Panc1 (cell line): ENCODE measurements around the gene MYBPH. TPM values are rescaled to one million over a fixed set of nuclear protein-coding genes. Genes with fewer than 3 reads are reported as not detected.

Experiments used
- ATAC-seq: fragments of 200-7000 bp; cut with Tn5 transposase; 2 replicates; pipeline ENCODE4 v1.9.1; 2020; ENCODE audit warnings: mild to moderate bottlenecking, moderate library complexity
- BruUV-seq: library from RNA; stranded (reverse); fragments of 400-500 nt; replicated peaks from 2 replicates; lab custom pipeline; 2021; lab: Mats Ljungman, UMichigan
- CTCF ChIA-PET: fragments of 300-600 bp; sonication (Branson Sonifier 250); formaldehyde crosslinking; loops from one replicate; lab custom pipeline; 2022; ENCODE audit warnings: antibody characterized with exemption; lab: Charles Lee
- POLR2A ChIA-PET: fragments of 300-600 bp; sonication (Branson Sonifier 250); formaldehyde crosslinking; loops from one replicate; lab custom pipeline; 2022; ENCODE audit warnings: antibody characterized with exemption; lab: Charles Lee
- DNase-seq: peaks from one replicate; pipeline ENCODE4 v3.0.0-alpha.2; 2010; ENCODE audit warnings: low read depth, low spot score
- H3K27ac ChIP-seq: 2 replicates; pipeline ENCODE4 v1.5.1; 2011; ENCODE audit warnings: mild to moderate bottlenecking, low read length, inconsistent platforms
- H3K27me3 ChIP-seq: fragments of 200-500 bp; sonication (Bioruptor generic); 2 replicates; pipeline ENCODE4 v1.6.0; 2014; ENCODE audit warnings: low read length, inconsistent platforms; ENCODE audit not compliant: control insufficient read depth, insufficient read depth
- H3K36me3 ChIP-seq: fragments of 200-500 bp; sonication (Bioruptor generic); 2 replicates; pipeline ENCODE4 v1.5.1; 2014; ENCODE audit warnings: inconsistent platforms, mild to moderate bottlenecking, low read length, moderate library complexity; ENCODE audit not compliant: control insufficient read depth, insufficient read depth
- H3K4me1 ChIP-seq: 2 replicates; pipeline ENCODE4 v1.5.1; 2011; ENCODE audit warnings: inconsistent platforms, mild to moderate bottlenecking, low read length, moderate library complexity; ENCODE audit not compliant: control insufficient read depth, insufficient read depth
- H3K4me3 ChIP-seq, 2 experiments: 2 replicates each; pipeline ENCODE4 v1.5.1; 2011 to 2012; ENCODE audit warnings: low read depth in 2 of 2, low read length in 2 of 2, mild to moderate bottlenecking in 2 of 2, inconsistent platforms in 1 of 2, moderate library complexity in 1 of 2
- H3K9me3 ChIP-seq: fragments of 200-500 bp; sonication (Bioruptor generic); 2 replicates; pipeline ENCODE4 v1.5.1; 2014; ENCODE audit warnings: low read depth, mild to moderate bottlenecking, inconsistent platforms, low read length, moderate library complexity; ENCODE audit not compliant: control insufficient read depth, insufficient read depth
- POLR2AphosphoS5 ChIP-seq: IDR thresholded peaks from 2 replicates; pipeline ENCODE4 v1.6.1; 2012; ENCODE audit warnings: mild to moderate bottlenecking, low read depth, low read length, moderate library complexity
- SIN3A ChIP-seq: IDR thresholded peaks from 2 replicates; pipeline ENCODE4 v1.6.1; 2012; ENCODE audit warnings: low read depth, mild to moderate bottlenecking, low read length, moderate library complexity, borderline replicate concordance; ENCODE audit not compliant: insufficient read depth
- TCF7L2 ChIP-seq: IDR thresholded peaks from 2 replicates; pipeline ENCODE4 v1.6.1; 2011; ENCODE audit warnings: mild to moderate bottlenecking, low read depth, low read length, inconsistent platforms
- in situ Hi-C: cut with HindIII; loops from 2 replicates; pipeline ENCODE4 v1.10.0; 2016; ENCODE audit warnings: low sequenced_read_pairs, low pct_unique_long_range_greater_than_20kb
- intact Hi-C: fragments of 100-400 bp; cut with micrococcal nuclease; formaldehyde crosslinking; loops from one replicate; pipeline ENCODE4 v1.10.0; 2022; ENCODE audit not compliant: unreplicated experiment
- total RNA-seq: library from RNA; stranded (reverse); gene quantifications from one replicate; pipeline ENCODE4 v1.2.1, GENCODE V29; 2021; ENCODE audit not compliant: unreplicated experiment
- TF ChIP-seq, protein P1 (sequence below), 2 experiments: IDR thresholded peaks; 2 replicates each; pipeline ENCODE4 v1.6.1; 2011 to 2012; ENCODE audit warnings: low read depth in 2 of 2, control low read depth in 1 of 2, low read length in 1 of 2, mild to moderate bottlenecking in 1 of 2, moderate library complexity in 1 of 2; ENCODE audit not compliant: insufficient read depth in 1 of 2
- TF ChIP-seq, protein P2 (sequence below): fragments of 450-650 bp; IDR thresholded peaks from 2 replicates; pipeline ENCODE4 v1.5.1; 2017; ENCODE audit warnings: mild to moderate bottlenecking

MYBPH gene
- total RNA-seq, 1 experiment from 2014 or later: not detected

- Histone ChIP-seq H3K4me3 (no peak overlapping the region), H3K9me3 (no peaks in the 10 kb centered on the region), H3K27me3 (no peaks in the 10 kb centered on the region), H3K36me3 (no peaks in the 10 kb centered on the region), H3K27ac (peak overlapping the region; percentile 75), H3K4me1 (peaks cover 47% of the 10 kb centered on the region)
- no peak for TF ChIP-seq POLR2AphosphoS5
- TF ChIP-seq, protein P1, sequence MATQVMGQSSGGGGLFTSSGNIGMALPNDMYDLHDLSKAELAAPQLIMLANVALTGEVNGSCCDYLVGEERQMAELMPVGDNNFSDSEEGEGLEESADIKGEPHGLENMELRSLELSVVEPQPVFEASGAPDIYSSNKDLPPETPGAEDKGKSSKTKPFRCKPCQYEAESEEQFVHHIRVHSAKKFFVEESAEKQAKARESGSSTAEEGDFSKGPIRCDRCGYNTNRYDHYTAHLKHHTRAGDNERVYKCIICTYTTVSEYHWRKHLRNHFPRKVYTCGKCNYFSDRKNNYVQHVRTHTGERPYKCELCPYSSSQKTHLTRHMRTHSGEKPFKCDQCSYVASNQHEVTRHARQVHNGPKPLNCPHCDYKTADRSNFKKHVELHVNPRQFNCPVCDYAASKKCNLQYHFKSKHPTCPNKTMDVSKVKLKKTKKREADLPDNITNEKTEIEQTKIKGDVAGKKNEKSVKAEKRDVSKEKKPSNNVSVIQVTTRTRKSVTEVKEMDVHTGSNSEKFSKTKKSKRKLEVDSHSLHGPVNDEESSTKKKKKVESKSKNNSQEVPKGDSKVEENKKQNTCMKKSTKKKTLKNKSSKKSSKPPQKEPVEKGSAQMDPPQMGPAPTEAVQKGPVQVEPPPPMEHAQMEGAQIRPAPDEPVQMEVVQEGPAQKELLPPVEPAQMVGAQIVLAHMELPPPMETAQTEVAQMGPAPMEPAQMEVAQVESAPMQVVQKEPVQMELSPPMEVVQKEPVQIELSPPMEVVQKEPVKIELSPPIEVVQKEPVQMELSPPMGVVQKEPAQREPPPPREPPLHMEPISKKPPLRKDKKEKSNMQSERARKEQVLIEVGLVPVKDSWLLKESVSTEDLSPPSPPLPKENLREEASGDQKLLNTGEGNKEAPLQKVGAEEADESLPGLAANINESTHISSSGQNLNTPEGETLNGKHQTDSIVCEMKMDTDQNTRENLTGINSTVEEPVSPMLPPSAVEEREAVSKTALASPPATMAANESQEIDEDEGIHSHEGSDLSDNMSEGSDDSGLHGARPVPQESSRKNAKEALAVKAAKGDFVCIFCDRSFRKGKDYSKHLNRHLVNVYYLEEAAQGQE (IDR thresholded peaks at IDR 0.05; ENCODE audit: insufficient read depth in 1 of 2, low read depth in 2 of 2, low read length in 1 of 2): no peak
- TF ChIP-seq, protein P2, sequence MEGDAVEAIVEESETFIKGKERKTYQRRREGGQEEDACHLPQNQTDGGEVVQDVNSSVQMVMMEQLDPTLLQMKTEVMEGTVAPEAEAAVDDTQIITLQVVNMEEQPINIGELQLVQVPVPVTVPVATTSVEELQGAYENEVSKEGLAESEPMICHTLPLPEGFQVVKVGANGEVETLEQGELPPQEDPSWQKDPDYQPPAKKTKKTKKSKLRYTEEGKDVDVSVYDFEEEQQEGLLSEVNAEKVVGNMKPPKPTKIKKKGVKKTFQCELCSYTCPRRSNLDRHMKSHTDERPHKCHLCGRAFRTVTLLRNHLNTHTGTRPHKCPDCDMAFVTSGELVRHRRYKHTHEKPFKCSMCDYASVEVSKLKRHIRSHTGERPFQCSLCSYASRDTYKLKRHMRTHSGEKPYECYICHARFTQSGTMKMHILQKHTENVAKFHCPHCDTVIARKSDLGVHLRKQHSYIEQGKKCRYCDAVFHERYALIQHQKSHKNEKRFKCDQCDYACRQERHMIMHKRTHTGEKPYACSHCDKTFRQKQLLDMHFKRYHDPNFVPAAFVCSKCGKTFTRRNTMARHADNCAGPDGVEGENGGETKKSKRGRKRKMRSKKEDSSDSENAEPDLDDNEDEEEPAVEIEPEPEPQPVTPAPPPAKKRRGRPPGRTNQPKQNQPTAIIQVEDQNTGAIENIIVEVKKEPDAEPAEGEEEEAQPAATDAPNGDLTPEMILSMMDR: no peak
- TF ChIP-seq SIN3A: no peak
- TF ChIP-seq TCF7L2: no peak
- in situ Hi-C loops (no loop called here), intact Hi-C loops (no loop called here)
- ChIA-PET POLR2A (no interaction called here), CTCF (no interaction called here)
- DNase-seq (no peak), ATAC-seq (no peak)
- BruUV-seq: no TSS peak
Measured at GRCh38 chr1:203151362-203152157, 24.1 kb downstream of the MYBPH start.

DNA sequence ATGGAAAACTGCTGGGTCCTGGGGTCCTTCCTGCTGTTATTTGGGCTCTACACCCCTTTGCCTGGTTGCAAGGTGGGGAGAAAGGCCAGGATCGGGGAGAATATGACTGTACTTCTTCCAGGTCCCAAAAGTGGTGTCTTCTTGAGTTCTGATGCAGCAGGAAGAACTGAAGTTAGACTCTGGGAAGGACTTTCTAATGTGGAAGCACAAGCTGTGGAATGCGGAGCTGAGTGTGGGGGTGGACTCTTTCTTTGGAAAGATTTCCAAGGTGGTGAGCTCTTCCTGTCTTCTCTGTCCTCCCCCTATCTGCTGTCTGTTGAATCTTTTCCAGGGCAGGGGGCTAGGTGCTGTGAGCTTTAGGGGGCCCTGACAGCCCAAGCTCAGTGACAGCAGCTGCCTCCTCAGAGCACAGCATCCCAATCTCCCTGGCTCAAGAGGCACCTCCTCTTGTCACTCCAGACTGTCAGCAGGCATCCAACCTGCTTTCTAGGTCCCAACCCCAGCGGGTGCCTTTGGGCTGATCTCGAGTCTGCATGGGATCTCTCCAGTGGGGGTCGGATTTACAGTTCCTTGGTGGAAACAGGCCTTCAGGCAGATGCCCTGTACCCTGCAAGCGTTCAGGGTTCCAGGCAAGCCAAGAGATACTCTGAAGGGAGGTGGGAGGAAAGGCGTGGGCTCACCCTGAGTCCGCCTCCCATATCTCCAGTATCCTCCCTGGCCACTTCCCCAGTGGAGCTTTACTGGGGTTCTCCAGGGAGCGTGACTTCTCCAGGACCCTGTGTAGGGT lies 24.9 kb downstream of the MYBPH start:
- in situ Hi-C loops: no loop called here
- intact Hi-C loops: no loop called here
- ChIA-PET POLR2A (no interaction called here), CTCF (no interaction called here)
- H3K4me1 ChIP-seq: peaks cover 47% of the 10 kb centered on the region
- no peaks in the 10 kb centered on the region for H3K9me3 ChIP-seq
- ATAC-seq (peak; percentile 9; the same call in 1 of the 2 replicates), DNase-seq (no peak)
- TF ChIP-seq TCF7L2 (no peak), SIN3A (no peak), POLR2AphosphoS5 (no peak)
- TF ChIP-seq, protein P2: no peak
- TF ChIP-seq, protein P1 (IDR thresholded peaks at IDR 0.05; ENCODE audit: insufficient read depth in 1 of 2, low read depth in 2 of 2, low read length in 1 of 2): no peak
- H3K4me3 ChIP-seq: no peak overlapping the region
- H3K36me3 ChIP-seq: no peaks in the 10 kb centered on the region
- no TSS peak for BruUV-seq
- no peaks in the 10 kb centered on the region for H3K27me3 ChIP-seq
- peak overlapping the region; percentile 75 for H3K27ac ChIP-seq
